ENCODE data around the gene INSR.
"Not testable (repeated sequence)": the region's sequence is repeated elsewhere in the genome, so short reads cannot be mapped to it uniquely, and the experiment has no call there.

Gene INSR

DNA sequence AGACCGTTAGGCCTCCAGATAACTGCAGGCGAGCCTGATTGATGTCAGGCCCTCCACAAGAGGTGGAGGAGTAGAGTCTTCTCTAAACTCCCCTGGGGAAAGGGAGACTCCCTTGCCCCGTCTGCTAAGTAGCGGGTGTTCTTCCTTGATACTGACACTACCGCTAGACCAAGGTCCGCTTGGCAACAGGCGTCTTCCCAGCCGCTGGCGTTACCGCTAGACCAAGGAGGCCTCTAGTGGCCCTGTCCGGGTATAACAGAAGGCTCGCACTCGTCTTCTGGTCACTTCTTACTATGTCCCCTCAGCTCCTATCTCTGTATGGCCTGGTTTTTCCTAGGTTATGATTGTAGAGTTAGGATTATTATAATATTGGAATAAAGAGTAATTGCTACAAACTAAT is 227.1 kb downstream of the INSR start:
- H3K36me3 ChIP-seq (ENCODE audit: control insufficient read depth in 1 of 2, insufficient read depth in 2 of 2, low read length in 2 of 2); H3K9me3 ChIP-seq (ENCODE audit: control insufficient read depth in 1 of 2, low read length in 2 of 2); H3K27ac ChIP-seq (ENCODE audit: low read depth, low read length); H3K4me1 ChIP-seq (ENCODE audit: control insufficient read depth in 1 of 2, insufficient read depth in 2 of 2, low read length in 2 of 2); H3K9ac ChIP-seq (ENCODE audit: low read depth in 1 of 2, low read length in 2 of 2); H3K27me3 ChIP-seq (ENCODE audit: control insufficient read depth in 1 of 2, insufficient read depth in 2 of 2, low read length in 2 of 2); H3K4me3 ChIP-seq (ENCODE audit: low read depth in 1 of 2, low read length in 2 of 2): not testable (repeated sequence)

GRCh38 chr19:7063764-7064418 is 230.3 kb downstream of the INSR start:
- no peak overlapping the region for H3K9ac ChIP-seq (ENCODE audit: low read depth in 1 of 2, low read length in 2 of 2)

DNA sequence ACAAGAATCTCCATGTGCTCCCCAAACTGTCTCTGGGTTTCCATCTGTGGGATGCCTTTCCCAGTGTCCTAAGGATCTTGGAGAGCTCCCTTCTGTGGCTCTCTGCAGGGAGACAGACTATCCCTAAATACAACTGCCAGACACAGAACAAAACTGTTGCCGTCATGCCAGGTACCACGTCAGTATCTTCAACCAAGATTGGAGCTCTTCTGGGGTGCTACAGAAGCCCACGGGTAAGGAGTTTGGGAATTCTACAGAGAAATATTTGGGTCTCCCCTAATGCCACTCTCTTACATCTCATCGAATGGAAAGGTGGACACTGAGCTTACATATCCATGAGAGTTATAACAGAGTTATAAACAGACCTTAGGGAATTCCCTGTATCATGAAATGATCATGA is 230.9 kb downstream of the INSR start:
- H3K9me3 ChIP-seq (ENCODE audit: control insufficient read depth in 1 of 2, low read length in 2 of 2) = no peaks in the 10 kb centered on the region
- no peak overlapping the region for H3K9ac ChIP-seq (ENCODE audit: low read depth in 1 of 2, low read length in 2 of 2)
- H3K4me3 ChIP-seq (ENCODE audit: low read depth in 1 of 2, low read length in 2 of 2) = no peak overlapping the region
- H3K4me1 ChIP-seq (ENCODE audit: control insufficient read depth in 1 of 2, insufficient read depth in 2 of 2, low read length in 2 of 2) = no peaks in the 10 kb centered on the region
- H3K36me3 ChIP-seq (ENCODE audit: control insufficient read depth in 1 of 2, insufficient read depth in 2 of 2, low read length in 2 of 2) = no peaks in the 10 kb centered on the region
- H3K27me3 ChIP-seq (ENCODE audit: control insufficient read depth in 1 of 2, insufficient read depth in 2 of 2, low read length in 2 of 2) = no peaks in the 10 kb centered on the region
- no peak overlapping the region for H3K27ac ChIP-seq (ENCODE audit: low read depth, low read length)

More at GRCh38 chr19:7063764-7064418, 230.3 kb downstream of the INSR start:
- Histone ChIP-seq H3K27ac (ENCODE audit: low read depth, low read length) (no peak overlapping the region), H3K9me3 (ENCODE audit: control insufficient read depth in 1 of 2, low read length in 2 of 2) (no peaks in the 10 kb centered on the region), H3K36me3 (ENCODE audit: control insufficient read depth in 1 of 2, insufficient read depth in 2 of 2, low read length in 2 of 2) (no peaks in the 10 kb centered on the region), H3K27me3 (ENCODE audit: control insufficient read depth in 1 of 2, insufficient read depth in 2 of 2, low read length in 2 of 2) (no peaks in the 10 kb centered on the region), H3K4me1 (ENCODE audit: control insufficient read depth in 1 of 2, insufficient read depth in 2 of 2, low read length in 2 of 2) (no peaks in the 10 kb centered on the region), H3K4me3 (ENCODE audit: low read depth in 1 of 2, low read length in 2 of 2) (no peak overlapping the region)
